HL-60 (cell line): ENCODE measurements around the gene SOCS7.

Source experiments
- DNase-seq, 2 experiments: peaks; one replicate each; pipeline ENCODE4 v3.0.0-alpha.2; 2010 to 2020; ENCODE audit warnings: low read depth in 1 of 2, low spot score in 1 of 2
- H3K27ac ChIP-seq: fragments of 250-450 bp; sonication (Bioruptor Pico); replicated peaks from 2 replicates; pipeline ENCODE4 v1.5.1; 2020; ENCODE audit warnings: mild to moderate bottlenecking, moderate library complexity
- H3K27me3 ChIP-seq: fragments of 250-450 bp; sonication (Bioruptor Pico); 2 replicates; pipeline ENCODE4 v1.5.1; 2021; ENCODE audit warnings: mild to moderate bottlenecking, moderate library complexity; ENCODE audit not compliant: insufficient read depth, poor library complexity, severe bottlenecking
- H3K4me3 ChIP-seq: replicated peaks from 2 replicates; pipeline ENCODE4 v1.5.1; 2011; ENCODE audit warnings: mild to moderate bottlenecking, control low read depth, low read length; ENCODE audit not compliant: insufficient read depth
- GABPA ChIP-seq: IDR thresholded peaks from 2 replicates; pipeline ENCODE4 v1.6.1; 2012; ENCODE audit warnings: low read depth
- POLR2AphosphoS5 ChIP-seq: IDR thresholded peaks from 2 replicates; pipeline ENCODE4 v1.6.1; 2012; ENCODE audit warnings: low read depth
- SPI1 ChIP-seq: IDR thresholded peaks from 2 replicates; pipeline ENCODE4 v1.6.1; 2012; ENCODE audit warnings: low read depth, mild to moderate bottlenecking, borderline replicate concordance
- TF ChIP-seq, protein P1 (sequence below): IDR thresholded peaks from 2 replicates; pipeline ENCODE4 v1.6.1; 2012; ENCODE audit warnings: low read depth; ENCODE audit not compliant: insufficient replicate concordance
- TF ChIP-seq, protein P2 (sequence below): IDR thresholded peaks from one replicate; pipeline ENCODE4 v1.5.1; 2011; ENCODE audit warnings: low read length, control low read depth, inconsistent platforms; ENCODE audit not compliant: insufficient read depth

The SOCS7 gene

DNA sequence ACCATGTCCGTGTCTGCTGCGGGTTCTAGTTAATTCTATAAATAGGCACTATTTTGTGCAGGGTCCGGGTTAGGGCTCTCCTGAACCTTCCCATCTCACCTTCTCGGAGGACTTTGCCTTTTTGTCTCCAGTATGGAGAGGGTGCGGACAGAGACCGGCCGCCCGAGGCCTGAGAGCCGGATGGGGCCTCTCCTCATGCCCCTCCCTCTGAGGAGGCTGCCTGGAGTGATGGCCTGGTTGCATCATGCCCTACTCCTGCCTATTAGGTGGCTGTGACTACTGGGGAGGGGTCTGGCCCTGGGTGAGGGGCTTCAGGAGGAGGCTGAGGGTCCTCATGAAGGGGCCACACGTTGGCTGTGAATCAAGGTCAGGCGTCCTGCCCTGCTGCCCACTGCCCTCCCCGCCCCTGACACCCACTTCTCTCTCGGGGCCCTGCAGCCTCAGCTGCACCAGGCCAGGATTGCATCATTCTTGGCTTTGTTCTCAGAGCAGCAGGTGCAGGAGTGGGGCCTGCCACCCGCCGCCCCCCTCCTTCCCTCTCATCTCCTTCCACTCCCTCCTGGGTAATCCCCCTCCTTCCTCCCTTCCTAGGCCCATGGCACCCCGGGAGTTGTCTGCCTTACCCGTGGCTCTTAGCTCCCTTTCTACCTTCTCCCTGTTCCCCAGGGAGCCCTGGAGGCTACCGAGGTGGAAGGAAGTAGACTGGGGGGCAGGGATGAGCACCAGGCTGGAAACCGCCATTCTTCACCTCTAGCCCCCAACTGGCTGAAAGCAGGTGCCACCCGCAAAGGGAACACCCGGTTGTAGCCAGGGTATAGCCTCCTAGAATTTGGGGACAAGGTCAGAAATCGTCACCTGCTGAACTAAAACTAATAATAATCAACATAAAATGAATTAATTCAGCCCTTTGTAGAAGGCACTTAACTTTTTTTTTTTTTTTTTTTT, 63.9 kb downstream of the SOCS7 start:
- H3K27me3 ChIP-seq: no peaks in the 10 kb centered on the region
- H3K27ac ChIP-seq: peak overlapping the region; percentile 89
- TF ChIP-seq SPI1: no peak
- TF ChIP-seq POLR2AphosphoS5: peak; percentile 92; the same call in 1 of the 2 replicates
- DNase-seq: peak; percentile 91 to 94
- H3K4me3 ChIP-seq: peak overlapping the region; percentile 43

GRCh38 chr17:38416840-38417209, 65.2 kb downstream of the SOCS7 start:
- peak in 1 of 2 experiments; percentile 85 for DNase-seq

GRCh38 chr17:38417210-38417951, 65.7 kb downstream of the SOCS7 start:
- Histone ChIP-seq H3K27ac (peak overlapping the region; percentile 89), H3K27me3 (no peaks in the 10 kb centered on the region), H3K4me3 (no peak overlapping the region)
- DNase-seq: peak in 1 of 2 experiments; percentile 44
- TF ChIP-seq, protein P1, sequence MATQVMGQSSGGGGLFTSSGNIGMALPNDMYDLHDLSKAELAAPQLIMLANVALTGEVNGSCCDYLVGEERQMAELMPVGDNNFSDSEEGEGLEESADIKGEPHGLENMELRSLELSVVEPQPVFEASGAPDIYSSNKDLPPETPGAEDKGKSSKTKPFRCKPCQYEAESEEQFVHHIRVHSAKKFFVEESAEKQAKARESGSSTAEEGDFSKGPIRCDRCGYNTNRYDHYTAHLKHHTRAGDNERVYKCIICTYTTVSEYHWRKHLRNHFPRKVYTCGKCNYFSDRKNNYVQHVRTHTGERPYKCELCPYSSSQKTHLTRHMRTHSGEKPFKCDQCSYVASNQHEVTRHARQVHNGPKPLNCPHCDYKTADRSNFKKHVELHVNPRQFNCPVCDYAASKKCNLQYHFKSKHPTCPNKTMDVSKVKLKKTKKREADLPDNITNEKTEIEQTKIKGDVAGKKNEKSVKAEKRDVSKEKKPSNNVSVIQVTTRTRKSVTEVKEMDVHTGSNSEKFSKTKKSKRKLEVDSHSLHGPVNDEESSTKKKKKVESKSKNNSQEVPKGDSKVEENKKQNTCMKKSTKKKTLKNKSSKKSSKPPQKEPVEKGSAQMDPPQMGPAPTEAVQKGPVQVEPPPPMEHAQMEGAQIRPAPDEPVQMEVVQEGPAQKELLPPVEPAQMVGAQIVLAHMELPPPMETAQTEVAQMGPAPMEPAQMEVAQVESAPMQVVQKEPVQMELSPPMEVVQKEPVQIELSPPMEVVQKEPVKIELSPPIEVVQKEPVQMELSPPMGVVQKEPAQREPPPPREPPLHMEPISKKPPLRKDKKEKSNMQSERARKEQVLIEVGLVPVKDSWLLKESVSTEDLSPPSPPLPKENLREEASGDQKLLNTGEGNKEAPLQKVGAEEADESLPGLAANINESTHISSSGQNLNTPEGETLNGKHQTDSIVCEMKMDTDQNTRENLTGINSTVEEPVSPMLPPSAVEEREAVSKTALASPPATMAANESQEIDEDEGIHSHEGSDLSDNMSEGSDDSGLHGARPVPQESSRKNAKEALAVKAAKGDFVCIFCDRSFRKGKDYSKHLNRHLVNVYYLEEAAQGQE: no peak
- TF ChIP-seq GABPA: no peak
- TF ChIP-seq, protein P2, sequence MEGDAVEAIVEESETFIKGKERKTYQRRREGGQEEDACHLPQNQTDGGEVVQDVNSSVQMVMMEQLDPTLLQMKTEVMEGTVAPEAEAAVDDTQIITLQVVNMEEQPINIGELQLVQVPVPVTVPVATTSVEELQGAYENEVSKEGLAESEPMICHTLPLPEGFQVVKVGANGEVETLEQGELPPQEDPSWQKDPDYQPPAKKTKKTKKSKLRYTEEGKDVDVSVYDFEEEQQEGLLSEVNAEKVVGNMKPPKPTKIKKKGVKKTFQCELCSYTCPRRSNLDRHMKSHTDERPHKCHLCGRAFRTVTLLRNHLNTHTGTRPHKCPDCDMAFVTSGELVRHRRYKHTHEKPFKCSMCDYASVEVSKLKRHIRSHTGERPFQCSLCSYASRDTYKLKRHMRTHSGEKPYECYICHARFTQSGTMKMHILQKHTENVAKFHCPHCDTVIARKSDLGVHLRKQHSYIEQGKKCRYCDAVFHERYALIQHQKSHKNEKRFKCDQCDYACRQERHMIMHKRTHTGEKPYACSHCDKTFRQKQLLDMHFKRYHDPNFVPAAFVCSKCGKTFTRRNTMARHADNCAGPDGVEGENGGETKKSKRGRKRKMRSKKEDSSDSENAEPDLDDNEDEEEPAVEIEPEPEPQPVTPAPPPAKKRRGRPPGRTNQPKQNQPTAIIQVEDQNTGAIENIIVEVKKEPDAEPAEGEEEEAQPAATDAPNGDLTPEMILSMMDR: no peak
- TF ChIP-seq POLR2AphosphoS5: no peak
- TF ChIP-seq SPI1: peak; percentile 36; the same call in 1 of the 2 replicates

More at GRCh38 chr17:38416840-38417209, 65.2 kb downstream of the SOCS7 start:
- TF ChIP-seq, protein P1: no peak
- TF ChIP-seq POLR2AphosphoS5: no peak
- TF ChIP-seq, protein P2: no peak
- no peak for TF ChIP-seq SPI1
- no peak for TF ChIP-seq GABPA
- peak overlapping the region; percentile 89 for H3K27ac ChIP-seq
- no peak overlapping the region for H3K4me3 ChIP-seq
- H3K27me3 ChIP-seq: no peaks in the 10 kb centered on the region

GRCh38 chr17:38418062-38418692, 66.5 kb downstream of the SOCS7 start:
- H3K27ac ChIP-seq: peak overlapping the region; percentile 89; the same call in 1 of the 2 replicates
- TF ChIP-seq, protein P1: no peak
- TF ChIP-seq SPI1: no peak
- TF ChIP-seq GABPA: no peak
- TF ChIP-seq POLR2AphosphoS5: no peak
- TF ChIP-seq, protein P2: no peak
- H3K4me3 ChIP-seq: no peak overlapping the region
- H3K27me3 ChIP-seq: no peaks in the 10 kb centered on the region
- DNase-seq: no peak
